GM18499 (cell line): ENCODE measurements around the gene TSPY4.
"Not testable (repeated sequence)": the region's sequence is repeated elsewhere in the genome, so short reads cannot be mapped to it uniquely, and the experiment has no call there.

Experiments
- ATAC-seq: cut with Tn5 transposase; IDR thresholded peaks from one replicate; pipeline ENCODE4 v1.9.1; 2021; ENCODE audit warnings: moderate number of reproducible peaks; ENCODE audit not compliant: insufficient read depth, unreplicated experiment

The TSPY4 gene, protein sequence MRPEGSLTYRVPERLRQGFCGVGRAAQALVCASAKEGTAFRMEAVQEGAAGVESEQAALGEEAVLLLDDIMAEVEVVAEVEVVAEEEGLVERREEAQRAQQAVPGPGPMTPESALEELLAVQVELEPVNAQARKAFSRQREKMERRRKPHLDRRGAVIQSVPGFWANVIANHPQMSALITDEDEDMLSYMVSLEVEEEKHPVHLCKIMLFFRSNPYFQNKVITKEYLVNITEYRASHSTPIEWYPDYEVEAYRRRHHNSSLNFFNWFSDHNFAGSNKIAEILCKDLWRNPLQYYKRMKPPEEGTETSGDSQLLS

GRCh38 chrY:9337164-9337563 is at the start of gene TSPY4:
TSS of gene TSPY4 (plus strand) at chrY:9337464. CDS start at chrY:9337510, 46 bp downstream.
- not testable (repeated sequence) for ATAC-seq

GRCh38 chrY:9320996-9321395 is 16.3 kb upstream of the TSPY4 start:
- no peak for ATAC-seq

DNA sequence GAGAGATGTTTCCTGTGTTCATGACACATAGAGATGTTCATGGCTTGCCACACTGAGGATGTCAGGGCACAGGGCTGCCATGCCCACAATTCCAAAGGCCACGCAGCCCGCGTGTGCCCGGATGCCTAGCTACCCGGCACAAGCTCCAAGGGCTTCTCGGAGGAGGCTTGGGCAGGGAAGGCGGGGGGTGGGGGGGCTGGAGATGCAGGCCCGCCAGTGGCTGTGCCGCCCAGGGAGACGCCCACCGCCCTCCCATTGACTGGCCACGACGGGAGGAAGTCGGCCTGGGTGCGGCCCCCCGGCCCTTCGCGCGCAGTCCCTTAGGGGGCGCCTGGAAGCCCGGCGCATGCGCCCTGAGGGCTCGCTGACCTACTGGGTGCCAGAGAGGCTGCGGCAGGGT is 20.2 kb downstream of the TSPY4 start, which contains the start of gene TSPY8:
Gene TSPY8 (plus strand): TSS at position 301 of the 400 bp plus-strand sequence. CDS start 46 bp downstream, at position 347.
- not testable (repeated sequence) for ATAC-seq
